Lower leg skin (tissue), 4 donors: ENCODE measurements around the gene STK38L. TPM values are rescaled to one million over a fixed set of nuclear protein-coding genes. Genes with fewer than 3 reads are reported as not detected.

Source experiments
- DNase-seq, 2 donors: peaks; one replicate each; pipeline ENCODE4 v3.0.0-alpha.2; 2019; ENCODE audit warnings: low spot score in 2 of 2
- H3K4me3 ChIP-seq: fragments of 200-600 bp; sonication (generic); 2 replicates; pipeline ENCODE4 v1.5.1; 2017; ENCODE audit warnings: mild to moderate bottlenecking, low read depth; ENCODE audit not compliant: poor library complexity, severe bottlenecking
- POLR2A ChIP-seq, 2 donors: fragments of 450-650 bp; IDR thresholded peaks; one replicate each; pipeline ENCODE4 v1.6.1; 2016 to 2017; ENCODE audit warnings: antibody characterized with exemption in 2 of 2, mild to moderate bottlenecking in 1 of 2, moderate library complexity in 1 of 2
- WGBS, 2 donors: methylation state at CpG; one replicate each; pipeline ENCODE4 v1.1.5; 2018; 5-methylcytosine and 5-hydroxymethylcytosine counted together
- intact Hi-C: fragments of 100-400 bp; cut with DNase I; formaldehyde crosslinking; loops from one replicate; pipeline ENCODE4 v1.15.0; 2023; ENCODE audit warnings: low total_unique reads
- total RNA-seq, 4 donors: library from RNA; depleted of rRNA; stranded (reverse); fragments of >200 nt; gene quantifications; one replicate each; pipeline ENCODE4 v1.1.0, GENCODE V29; 2016
- TF ChIP-seq, protein P1 (sequence below), 3 donors: fragments of 450-650 bp; IDR thresholded peaks; one replicate each; pipeline ENCODE4 v1.5.1; 2016; ENCODE audit warnings: antibody characterized with exemption in 3 of 3, mild to moderate bottlenecking in 3 of 3, moderate library complexity in 2 of 3

The STK38L gene
- total RNA-seq, 4 donors from 2014 or later, result 19.1 to 39.2 (median 27.1) TPM

DNA sequence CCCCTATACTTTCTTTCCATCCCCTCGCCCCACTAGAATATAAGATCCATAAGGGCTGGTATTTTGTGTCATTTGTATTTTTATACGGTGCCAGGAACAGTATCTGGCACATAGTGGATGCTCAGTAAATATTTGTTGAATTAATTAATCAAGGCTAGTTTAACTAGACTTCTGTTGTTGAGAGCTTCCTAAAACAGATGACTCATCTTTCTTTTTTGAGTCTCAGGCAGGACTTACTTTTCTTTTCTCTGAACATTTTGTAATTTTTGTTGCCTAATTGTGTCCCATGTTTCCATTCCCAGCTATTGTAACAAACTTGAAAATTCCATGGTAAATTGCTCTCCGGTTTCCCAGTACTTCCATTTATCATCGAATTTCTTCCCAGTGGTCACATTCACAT is 16.7 kb downstream of the STK38L start:
- no peak for TF ChIP-seq POLR2A (IDR thresholded peaks at IDR 0.05)
- TF ChIP-seq, protein P1, sequence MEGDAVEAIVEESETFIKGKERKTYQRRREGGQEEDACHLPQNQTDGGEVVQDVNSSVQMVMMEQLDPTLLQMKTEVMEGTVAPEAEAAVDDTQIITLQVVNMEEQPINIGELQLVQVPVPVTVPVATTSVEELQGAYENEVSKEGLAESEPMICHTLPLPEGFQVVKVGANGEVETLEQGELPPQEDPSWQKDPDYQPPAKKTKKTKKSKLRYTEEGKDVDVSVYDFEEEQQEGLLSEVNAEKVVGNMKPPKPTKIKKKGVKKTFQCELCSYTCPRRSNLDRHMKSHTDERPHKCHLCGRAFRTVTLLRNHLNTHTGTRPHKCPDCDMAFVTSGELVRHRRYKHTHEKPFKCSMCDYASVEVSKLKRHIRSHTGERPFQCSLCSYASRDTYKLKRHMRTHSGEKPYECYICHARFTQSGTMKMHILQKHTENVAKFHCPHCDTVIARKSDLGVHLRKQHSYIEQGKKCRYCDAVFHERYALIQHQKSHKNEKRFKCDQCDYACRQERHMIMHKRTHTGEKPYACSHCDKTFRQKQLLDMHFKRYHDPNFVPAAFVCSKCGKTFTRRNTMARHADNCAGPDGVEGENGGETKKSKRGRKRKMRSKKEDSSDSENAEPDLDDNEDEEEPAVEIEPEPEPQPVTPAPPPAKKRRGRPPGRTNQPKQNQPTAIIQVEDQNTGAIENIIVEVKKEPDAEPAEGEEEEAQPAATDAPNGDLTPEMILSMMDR (IDR thresholded peaks at IDR 0.05), result no peak
- intact Hi-C loops, result no loop called here
- no peak overlapping the region for H3K4me3 ChIP-seq
- DNase-seq, result no peak
- 64 to 70% methylated on average over 4 of the region's 4 CpGs for WGBS, 2 donors

DNA sequence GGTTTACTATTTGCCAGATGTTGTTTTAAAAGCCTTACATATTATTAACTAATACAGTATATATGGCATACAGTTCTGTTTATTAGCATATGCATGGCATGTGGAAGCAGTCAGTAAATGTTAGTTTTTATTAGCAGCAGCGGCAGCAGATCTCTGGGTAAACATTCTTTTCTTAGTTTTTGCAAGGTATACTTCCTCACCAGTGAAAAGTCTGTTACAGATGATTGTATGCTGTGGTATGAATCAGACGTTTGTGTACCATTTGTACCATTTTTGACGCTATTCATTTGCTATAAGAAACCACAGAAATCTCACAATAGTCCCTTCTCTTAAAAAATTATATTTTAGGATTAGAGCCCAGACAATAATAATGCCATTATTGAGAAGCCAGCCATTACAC is 17.8 kb downstream of the STK38L start:
- intact Hi-C loops, result no loop called here
- no peak overlapping the region for H3K4me3 ChIP-seq
- no peak for TF ChIP-seq POLR2A (IDR thresholded peaks at IDR 0.05)
- TF ChIP-seq, protein P1 (IDR thresholded peaks at IDR 0.05), result no peak
- no peak for DNase-seq
- 68 to 73% methylated on average over 3 of the region's 3 CpGs for WGBS, 2 donors

- intact Hi-C loops, result no loop called here
- no peak for DNase-seq
- no peak for TF ChIP-seq POLR2A (IDR thresholded peaks at IDR 0.05)
- TF ChIP-seq, protein P1 (IDR thresholded peaks at IDR 0.05), result no peak
- H3K4me3 ChIP-seq, result no peak overlapping the region
- WGBS, 2 donors, result 84 to 88% methylated on average over 4 of the region's 4 CpGs
Observed at GRCh38 chr12:27270148-27270547, 26.1 kb downstream of the STK38L start.

DNA sequence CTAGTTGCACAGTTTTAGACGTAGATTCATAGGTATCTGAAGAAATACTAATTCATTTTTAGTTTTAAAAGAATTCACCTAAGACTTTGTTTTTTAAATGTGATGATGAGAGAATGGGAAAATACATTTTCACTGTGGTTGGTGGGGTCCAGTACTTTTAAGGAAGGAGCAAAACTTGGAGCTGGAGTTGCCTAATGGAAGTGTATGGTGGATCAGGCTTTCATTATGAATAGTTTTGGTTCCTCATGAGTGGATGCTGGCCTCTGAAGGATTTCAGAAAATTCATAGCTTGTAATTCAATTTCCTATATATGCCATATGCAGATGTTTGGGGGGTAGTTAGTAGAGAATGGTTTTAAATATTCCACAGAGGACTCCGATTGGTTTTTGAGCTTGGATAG is 27.1 kb downstream of the STK38L start:
- no peak overlapping the region for H3K4me3 ChIP-seq
- WGBS, 2 donors, result 91 to 93% methylated on average over 2 of the region's 2 CpGs
- intact Hi-C loops, result no loop called here
- DNase-seq, result no peak
- no peak for TF ChIP-seq POLR2A (IDR thresholded peaks at IDR 0.05)
- TF ChIP-seq, protein P1 (IDR thresholded peaks at IDR 0.05), result no peak

DNA sequence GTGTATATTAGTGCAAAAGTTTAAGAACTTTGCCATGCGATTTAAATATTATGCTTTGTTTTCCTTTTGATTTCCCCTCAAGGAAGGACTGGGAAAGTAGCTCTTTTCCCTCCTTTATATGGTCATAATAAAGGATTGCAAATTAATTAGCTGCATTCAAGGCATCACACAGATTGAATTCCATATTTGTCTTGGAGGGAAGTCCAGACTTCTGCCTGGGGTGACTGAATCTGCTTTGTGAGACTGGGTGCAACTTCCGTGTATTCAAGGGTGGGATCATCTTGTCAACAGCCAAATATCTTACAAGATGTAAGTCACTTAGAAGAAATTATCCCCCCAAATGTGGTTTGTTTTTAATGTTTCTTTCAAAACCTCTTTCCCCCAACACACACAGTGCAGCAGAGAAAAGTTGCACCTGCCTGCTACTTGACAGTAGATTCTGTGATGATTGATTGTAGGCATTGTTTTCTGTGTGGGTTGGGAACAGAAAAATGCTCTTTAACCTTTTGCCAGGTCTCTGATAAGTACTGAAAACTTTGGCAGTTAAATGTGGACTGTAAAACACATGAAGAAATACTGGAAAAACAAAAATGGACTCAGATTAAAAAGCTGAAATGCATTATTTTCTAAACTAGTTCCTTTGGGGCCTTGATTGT is 28.4 kb downstream of the STK38L start:
- H3K4me3 ChIP-seq, result no peak overlapping the region
- DNase-seq, result no peak
- intact Hi-C loops, result no loop called here
- TF ChIP-seq, protein P1 (IDR thresholded peaks at IDR 0.05), result no peak
- no peak for TF ChIP-seq POLR2A (IDR thresholded peaks at IDR 0.05)
- WGBS, 2 donors, result 48 to 55% methylated on average over 2 of the region's 2 CpGs

- intact Hi-C loops, result no loop called here
- WGBS, 2 donors, result 82 to 84% methylated on average over 5 of the region's 5 CpGs
Observed at GRCh38 chr12:27273114-27273513, 29.0 kb downstream of the STK38L start.

More at GRCh38 chr12:27273114-27273513, 29.0 kb downstream of the STK38L start:
- TF ChIP-seq, protein P1 (IDR thresholded peaks at IDR 0.05), result no peak
- TF ChIP-seq POLR2A (IDR thresholded peaks at IDR 0.05), result no peak
- DNase-seq, result no peak
- no peak overlapping the region for H3K4me3 ChIP-seq
